Stimulated activated CD4-positive, alpha-beta T cell treated with anti-CD3 and anti-CD28 coated beads, TNF-alpha, amount 100 ng/mL, for 1 hour (primary cell): Measurements from ENCODE around the gene CFAP157.

ENCODE experiments used
- DNase-seq, 3 donors: peaks; one replicate each; pipeline ENCODE4 v3.0.0-alpha.2; 2020; ENCODE audit warnings: low read depth in 3 of 3, low spot score in 1 of 3

The CFAP157 gene

DNA sequence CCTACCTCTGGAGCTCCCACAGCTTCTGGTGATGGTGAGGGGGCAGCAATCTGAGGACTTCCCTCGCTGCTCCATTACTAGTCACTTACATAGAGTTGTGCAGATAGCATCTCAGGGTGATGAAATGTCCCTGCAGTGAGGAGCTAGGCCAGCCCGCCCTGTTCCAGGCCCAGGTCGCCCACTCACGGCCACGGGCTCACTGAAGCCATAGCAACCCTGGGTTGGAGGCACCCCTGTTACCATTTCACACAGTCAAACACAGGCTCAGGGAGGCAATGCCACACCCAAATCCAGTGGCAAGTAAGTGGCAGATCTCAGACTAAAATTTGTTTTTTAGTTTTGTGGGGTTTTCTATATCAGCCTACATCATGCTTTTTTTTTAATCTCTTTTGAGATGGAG, 52.1 kb downstream of the CFAP157 start:
- DNase-seq = no peak

GRCh38 chr9:127761061-127761460, 54.3 kb downstream of the CFAP157 start:
- DNase-seq = no peak

DNA sequence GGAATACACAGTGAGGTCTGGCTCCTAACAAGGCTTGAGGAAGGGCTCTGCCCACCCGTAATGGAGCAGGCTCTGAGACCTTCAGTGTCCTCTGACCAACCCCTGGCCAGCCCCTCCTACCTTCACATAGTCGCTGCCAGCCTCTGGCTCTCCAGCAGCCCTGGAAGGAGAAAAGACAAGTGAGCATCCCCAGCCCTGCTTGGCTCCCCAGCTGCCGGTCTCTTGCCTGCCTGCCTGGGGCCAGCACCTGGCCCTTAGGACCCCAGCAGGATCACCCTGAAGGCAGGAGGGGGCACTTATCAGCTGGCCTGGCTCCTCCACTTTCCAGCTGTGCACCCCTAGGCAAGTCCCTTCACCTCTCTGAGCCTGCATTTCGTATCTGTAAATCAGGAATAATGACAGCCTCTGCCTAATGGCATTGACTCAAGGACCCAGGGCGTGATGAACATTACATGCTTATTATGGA, 54.7 kb downstream of the CFAP157 start:
- no peak for DNase-seq

- no peak for DNase-seq
These were observed 55.4 kb downstream of the CFAP157 start for GRCh38 chr9:127762111-127762676.

- DNase-seq = no peak
These were observed 57.2 kb downstream of the CFAP157 start for GRCh38 chr9:127763918-127764384.

DNA sequence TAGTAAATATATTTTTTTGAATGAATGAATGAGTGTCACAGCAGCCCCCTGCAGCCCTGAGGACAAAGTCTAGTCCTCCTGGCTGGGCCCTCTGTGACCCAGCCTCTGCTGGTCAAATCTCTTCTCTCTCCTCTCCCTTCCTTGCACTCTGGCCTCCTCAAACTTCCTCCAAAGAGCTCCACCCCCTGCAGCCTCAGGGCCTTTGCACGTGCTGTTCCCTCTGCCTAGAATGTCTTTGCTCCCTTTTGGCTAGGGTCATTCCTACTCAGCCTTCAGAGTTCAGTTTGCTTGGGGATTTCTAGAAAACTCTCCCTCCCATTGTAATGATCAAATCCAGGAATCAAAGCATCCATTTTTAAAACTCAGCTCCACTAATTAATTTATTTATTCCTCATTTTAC, 58.6 kb downstream of the CFAP157 start:
- DNase-seq = no peak
